GM18519 (cell line): ENCODE data around the gene SMIM1.
A peak's percentile ranks its signal among the peaks of the same experiment; 100 is the strongest.
"Not testable (repeated sequence)": the region's sequence is repeated elsewhere in the genome, so short reads cannot be mapped to it uniquely, and the experiment has no call there.

ENCODE experiments used
- ATAC-seq: cut with Tn5 transposase; IDR thresholded peaks from one replicate; pipeline ENCODE4 v1.9.1; 2021; ENCODE audit warnings: mild to moderate bottlenecking, moderate library complexity; ENCODE audit not compliant: unreplicated experiment, low FRiP score

SMIM1 gene

DNA sequence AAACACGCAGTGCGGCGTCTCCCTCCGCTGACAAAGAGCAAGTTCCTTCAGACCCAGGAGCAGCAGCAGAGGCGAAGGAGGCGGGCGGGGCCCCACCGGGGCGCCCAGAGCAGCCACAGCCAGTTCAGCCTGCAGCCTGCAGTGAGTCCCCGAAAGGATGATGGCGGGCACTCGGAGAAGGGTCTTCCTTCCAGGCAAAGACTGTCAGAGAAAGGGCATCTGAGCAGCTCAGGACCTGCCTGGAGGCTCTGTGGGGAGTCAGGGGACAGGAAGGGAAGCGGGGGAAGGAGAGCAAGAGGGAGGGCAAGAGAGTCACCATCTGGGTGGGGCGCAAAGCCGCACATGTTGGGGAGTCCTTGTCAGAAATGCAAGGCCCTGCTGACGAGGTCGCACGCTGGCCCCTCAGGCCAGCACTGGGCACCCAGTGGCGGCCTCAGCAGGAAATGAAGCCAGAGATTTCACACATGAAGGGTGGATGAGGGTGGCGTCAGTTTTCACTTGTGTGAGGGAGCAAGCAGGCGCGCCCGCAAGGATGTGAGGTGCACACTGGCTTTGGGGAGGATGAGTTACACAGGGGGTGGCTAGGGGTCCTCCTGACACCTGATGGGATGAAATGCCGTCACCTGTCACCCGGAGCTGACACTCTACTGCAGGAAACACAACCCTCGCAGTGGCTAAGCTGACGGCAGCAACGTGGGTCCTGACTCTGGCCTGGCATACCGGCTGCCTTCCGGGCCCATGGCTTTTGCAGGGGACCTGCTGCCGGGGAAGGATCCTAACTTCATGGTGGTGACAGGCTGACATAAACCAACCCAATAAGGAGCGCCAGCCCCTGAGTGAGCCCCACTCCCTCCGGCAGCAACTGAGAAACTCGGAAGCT, 17.1 kb downstream of the SMIM1 start:
- ATAC-seq: no peak

DNA sequence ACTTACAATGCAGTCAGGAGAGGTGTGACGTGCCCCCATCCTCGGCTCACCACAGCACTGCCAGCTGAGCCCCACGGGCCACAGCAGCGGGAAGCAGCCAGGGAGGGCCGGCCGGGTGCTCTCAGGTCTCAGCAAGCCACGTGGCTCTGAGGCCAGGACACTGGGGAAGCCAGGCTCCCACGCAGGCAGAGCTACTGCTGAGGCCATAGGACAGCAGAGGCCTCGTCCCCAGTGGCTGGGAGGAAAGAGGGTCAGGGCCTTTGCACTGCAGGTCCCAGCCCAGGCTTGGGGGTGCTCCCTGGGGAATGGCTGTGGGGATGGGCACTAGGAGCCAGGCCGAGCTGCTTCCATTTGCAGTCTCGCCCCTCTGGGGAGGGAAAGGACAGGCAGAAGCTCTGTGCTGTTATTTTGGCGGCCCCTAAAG, 18.0 kb downstream of the SMIM1 start:
- ATAC-seq: no peak

DNA sequence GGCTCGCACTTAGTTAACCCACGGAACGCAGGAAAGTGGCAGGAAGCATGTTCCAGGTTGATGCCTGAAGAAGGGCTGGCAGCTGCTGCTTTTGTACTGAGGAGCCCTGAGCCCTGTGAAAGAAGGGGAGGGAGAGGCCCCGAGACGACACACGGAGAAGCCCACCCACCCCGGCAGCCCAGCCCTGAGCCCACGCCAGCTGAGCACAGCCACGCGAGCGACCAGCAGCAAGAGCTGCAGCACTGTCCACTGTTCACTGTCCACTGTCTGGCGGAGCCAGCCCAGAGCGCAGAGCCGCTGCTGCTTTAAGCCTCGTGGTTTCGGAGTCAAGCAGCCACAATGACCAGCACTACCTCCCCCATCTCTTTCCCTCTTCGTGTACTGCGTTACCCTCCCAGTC, 18.4 kb downstream of the SMIM1 start:
- ATAC-seq: no peak

DNA sequence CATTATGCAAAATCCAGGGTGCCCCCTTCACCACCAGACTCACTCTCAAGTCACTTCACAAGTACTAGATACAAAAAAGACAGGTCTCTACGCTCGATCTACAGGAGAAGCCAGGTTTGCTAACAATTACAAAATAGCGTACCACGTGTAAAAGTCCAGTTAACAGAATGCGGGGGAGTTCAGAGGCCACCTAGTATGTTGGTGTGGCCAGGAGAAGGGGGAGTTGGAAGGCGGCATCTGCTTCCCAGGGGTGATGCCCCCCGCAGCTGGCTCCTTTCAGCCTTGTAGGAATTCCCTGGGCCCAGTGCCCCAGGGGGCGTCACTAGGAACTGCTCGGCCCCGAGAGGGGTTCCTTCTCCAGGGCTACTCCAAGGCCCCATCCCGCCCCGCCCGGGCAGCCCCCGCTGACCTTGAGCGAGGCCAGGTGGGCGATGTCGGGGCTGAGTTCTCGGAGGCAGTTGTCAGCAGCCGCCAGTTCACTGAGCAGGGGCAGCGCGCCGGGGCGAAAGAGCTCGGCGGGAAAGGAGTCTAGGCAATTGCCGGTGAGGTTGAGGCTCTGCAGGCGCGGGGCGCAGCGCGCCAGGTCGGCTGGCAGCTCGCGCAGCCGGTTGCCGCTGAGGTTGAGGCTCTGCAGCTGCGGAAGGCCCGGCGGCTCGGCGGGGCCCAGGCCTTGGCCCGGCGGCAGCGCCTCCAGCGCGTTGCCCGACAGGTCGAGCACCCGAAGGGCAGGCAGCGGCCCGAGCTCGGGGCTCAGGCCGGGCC, 23.1 kb downstream of the SMIM1 start:
- no peak for ATAC-seq

DNA sequence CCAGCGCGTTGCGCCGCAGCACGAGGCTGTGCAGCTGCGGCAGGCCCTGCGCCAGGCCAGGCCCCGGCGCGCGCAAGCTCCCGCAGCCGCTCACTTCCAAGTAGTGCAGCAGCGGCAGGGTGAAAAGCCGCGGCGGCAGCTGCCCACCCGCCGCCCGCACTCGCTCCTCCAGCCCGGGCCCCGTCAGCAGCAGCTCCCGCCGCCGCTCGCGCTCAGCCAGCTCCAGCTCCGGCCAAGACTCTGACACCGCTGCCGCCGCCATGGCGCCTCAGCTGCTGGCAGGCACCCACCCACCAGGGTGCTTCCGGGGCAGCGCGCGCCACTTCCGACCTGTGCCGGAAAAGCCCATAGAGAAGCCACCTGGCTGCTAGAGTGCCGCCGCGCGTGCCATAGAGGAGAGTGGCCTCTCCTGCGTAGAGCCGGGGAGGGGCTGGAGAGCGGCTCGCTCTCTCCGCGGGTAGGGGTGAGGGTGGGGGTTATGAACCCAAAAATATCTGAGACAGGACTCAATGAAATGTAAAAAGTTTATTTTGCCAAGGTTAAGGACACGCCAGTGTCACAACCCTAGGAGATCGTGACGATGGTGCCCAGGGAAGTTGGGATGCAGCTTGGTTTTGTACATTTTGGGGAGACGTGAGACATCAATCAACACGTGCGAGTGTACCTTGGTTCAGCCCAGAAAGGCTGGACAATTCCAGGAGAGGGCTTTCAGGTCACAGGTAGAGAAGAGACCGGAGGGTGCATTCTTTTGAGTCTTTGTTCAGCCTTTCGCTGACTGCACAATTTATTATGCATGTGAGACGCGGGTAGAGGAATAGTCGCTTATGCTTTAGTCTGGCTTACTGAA, 23.9 kb downstream of the SMIM1 start, which contains the start of gene LRRC47:
TSS of gene LRRC47 (minus strand) at position 284 of the 847 bp plus-strand sequence. CDS start at position 262, 22 bp downstream.
- peak; percentile 93 for ATAC-seq

DNA sequence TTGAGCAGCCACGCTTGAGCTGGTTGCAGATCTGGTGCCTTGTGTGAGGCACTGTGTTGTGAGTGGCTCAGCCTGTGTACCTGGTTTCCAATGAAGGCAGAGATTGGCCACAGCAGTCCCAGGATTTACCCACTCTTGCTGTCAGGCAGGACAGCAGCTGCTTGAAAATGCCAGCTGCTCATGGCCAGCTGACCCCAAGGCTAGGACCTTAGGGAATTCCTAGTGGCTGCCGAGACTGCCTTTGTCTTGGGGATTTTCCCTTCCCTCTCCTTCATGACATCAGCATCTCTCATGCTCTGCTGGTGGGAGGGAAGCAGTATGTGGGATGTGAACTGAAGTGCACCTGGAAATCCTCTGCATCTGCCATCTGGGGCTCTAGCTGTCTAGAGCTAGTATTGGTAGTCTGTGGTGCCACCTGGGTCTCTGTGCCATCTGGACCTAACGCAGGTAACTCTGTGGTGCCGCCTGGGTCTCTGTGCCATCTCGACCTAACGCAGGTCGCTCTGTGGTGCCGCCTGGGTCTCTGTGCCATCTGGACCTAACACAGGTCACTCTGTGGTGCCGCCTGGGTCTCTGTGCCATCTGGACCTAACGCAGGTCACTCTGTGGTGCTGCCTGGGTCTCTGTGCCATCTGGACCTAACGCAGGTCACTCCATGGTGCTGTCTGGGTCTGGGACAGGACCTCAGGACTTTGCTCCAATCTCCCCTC, 27.6 kb downstream of the SMIM1 start:
- no peak for ATAC-seq

DNA sequence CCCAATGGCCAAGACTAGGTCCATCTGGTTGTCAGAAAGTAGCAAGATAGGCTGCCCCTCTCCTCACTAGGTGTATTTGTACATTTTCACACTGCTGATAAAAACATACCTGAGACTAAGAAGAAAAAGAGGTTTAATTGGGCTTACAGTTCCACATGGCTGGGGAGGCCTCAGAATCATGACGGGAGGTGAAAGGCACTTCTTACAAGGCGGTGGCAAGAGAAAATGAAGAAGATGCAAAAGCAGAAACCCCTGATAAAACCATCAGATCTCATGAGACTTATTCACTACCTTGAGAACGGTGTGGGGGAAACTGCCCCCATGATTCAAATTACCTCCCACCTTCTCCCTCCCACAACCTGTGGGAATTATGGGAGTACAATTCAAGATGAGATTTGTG, 28.2 kb downstream of the SMIM1 start:
- ATAC-seq: not testable (repeated sequence)

DNA sequence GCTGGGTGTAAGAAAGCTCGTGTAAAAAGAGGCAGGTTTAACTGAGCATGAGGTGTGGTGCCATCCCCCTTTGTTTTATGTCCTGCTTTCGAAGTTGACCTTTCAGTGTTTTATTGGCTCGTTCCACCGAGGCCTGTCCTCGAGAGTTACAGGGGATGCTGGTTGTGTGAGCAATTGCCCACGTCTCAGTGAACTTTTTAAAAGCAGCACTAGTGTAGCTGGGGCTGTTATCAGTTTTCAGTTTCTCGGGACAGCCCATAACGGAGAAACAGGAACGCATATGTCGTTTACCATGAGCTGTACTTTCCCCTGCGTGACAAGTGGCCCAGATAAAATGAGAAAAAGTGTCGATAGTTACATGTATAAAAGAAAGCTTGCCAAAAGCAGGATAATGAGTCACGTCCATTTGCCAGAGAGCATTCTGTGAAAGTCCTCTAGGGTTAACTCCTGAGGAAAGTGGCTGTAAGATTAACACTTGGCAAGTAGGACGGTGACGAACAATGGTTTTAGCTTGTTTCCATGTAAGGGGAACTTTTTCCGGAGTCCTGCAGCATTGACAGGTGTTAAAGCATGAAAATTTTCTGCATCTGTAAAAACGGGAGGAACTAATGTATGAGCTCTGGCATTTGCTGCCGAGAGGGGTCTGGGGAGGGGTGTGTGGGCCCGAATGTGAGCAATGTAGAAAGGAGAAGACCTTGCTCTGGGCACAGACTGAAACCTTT, 31.5 kb downstream of the SMIM1 start:
- no peak for ATAC-seq

DNA sequence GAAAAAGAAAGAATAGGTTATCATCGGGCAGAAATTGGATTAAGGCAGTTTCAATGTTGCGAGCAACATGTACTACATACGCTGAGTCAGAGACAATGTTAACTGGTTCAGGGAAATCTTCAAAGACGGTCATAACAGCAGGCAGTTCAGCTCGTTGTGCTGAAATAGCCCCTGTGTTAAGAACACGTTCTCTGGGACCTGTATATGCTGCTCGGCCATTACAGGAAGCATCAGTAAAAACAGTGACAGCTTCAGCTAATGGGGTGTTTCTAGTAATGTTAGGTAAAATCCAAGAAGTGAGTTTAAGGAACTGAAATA, 32.0 kb downstream of the SMIM1 start:
- ATAC-seq: not testable (repeated sequence)

DNA sequence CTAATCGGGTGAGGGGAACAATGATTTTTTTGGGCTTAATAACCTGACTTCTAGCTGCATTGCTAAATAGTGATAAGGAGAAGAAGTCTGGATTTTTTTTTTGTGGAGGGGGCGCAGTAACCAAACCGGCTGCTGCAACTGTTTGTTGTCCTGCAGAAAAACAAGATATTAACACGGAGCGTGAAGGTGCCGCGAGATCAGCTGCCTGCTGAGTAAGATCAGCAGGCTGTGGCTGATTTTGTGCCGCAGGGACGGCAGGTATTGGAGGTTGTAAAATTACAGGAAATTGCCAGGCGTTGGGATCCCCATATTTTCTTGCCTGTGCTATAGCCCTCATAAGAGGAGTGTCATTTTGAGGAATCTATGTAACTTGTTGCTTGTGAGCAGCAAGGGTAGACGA, 32.5 kb downstream of the SMIM1 start:
- no peak for ATAC-seq

DNA sequence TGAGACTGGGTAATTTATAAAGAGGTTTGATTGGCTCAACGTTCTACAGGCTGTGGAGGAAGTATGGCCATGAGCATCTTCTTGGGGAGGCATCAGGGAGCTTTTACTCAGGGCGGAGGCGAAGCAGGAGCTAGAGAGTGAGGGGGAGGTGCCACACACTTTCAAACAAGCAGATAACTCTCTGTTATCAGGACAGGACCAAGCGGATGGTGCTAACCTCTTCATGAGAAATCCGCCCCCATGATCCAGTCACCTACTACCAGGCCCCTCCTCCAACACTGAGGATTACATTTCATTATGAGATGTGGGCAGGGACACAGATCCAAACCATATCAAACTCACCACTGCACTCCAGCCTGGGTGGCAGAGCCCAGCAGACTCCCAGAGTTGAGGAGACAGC, 35.2 kb downstream of the SMIM1 start:
- no peak for ATAC-seq

DNA sequence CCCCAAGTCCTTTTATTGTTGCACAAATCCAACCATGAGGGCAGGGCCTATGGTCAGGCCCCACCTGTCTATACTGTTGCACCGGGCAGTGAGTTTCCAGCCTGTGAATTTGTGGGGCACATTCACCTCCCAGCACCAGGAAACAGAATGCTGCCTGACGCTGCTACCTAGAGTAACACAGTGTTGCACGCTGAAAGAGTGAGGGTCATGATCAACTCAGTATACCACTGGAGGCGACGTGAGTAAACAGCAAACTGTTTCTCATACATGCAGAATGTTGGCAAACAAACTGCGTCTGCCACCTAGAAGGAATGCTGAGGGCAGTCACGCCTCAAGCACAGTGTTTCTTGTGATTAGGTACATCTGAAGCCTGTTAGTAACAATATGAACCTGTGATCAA, 37.1 kb downstream of the SMIM1 start:
- ATAC-seq: no peak

DNA sequence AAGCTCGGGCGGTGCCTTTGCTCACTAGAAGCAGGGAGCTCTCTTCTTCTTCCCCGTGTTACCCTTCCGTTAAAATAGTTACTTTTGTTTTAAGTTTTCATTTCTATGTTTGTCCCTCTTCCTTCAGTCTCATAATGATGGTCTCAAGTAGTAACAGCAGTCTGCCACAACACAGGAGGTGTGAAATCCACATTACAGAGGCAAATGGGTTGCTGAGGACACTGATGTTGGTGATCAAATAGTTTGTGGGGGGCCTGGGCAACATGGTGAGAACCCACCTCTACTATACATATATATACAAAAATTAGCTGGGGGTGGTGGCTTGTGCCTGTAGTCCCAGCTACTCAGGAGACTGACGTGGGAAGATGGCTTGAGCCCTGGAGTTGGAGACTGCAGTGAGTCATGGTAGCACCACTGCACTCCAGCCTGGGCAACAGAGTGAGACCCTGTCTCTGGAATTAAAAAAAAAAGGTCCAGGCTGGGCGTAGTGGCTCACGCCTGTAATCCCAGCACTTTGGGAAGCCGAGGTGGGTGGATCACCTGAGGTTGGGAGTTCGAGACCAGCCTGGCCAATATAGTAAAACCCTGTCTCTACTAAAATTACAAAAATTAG, 37.7 kb downstream of the SMIM1 start:
- ATAC-seq: not testable (repeated sequence)

DNA sequence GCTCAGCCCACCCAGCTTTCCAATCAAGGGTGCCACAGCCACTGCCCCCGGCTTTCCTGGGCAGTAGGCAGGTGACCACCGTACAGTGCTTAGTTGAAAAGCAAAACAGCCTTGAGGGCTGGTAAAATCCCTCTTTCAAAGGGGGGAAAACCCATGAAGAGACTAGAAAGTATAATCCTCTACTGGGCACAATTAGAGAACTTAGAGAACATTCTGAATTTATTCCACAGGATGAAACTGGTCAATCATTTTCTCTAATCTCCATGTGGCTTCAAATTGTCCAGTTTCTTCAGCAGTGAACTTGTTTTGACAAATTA, 39.0 kb downstream of the SMIM1 start:
- ATAC-seq: no peak

DNA sequence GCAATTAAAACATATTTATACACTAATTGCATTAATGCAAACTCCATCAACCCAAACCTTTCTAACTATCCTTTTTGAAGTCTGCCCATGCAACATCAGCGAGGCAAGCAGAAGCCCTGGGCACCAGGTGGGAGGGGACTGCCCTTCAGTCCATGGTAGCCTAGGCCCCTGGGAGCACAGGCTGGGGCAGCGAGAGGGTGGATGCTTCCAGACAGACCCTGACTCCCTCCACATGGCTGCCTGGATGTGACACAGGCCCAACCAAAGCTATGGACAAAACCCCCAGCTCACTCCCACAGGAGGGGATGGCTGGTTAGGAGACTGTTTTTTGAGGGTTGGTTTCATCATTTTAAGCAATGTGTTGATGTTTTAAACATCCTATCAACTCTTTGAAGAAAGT, 41.5 kb downstream of the SMIM1 start:
- no peak for ATAC-seq

DNA sequence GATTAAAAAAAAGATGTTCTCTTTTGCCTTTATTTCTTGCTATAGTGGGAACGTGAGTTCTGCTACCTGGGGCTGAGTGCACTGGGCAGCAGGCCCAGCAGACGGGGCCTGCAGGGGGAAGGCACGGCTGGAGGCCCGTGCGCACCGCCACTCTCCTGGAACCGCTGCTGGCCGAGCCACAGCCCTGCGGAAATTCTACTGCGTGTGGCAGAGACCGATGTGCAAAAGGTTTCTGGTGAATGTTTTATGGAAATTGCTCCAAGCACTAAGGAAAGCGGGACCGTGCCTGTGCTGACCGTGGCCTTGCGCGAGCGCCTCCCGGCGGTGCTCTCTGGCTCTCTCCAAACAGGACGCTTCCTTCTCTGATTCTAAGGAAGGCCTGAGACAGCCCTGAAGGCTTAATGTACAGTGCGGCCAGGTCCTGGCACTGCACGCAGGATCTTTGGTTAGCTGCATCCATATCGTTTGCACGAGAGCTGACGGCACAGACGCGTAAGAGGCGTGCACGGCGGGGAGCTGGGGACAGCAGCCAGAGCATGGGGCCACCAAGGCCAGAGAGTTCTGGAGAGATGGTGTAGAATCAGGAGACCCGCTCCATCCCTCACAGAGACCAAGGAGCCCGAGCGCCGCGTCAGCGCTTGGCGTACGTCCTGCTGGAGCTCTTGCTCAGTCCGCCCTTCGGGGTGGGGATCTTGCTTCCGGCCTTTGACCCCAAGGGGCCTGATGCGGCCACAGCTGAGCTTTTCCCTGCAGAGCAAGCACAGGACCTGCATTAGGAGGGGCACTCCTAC, 42.4 kb downstream of the SMIM1 start:
- ATAC-seq: no peak

DNA sequence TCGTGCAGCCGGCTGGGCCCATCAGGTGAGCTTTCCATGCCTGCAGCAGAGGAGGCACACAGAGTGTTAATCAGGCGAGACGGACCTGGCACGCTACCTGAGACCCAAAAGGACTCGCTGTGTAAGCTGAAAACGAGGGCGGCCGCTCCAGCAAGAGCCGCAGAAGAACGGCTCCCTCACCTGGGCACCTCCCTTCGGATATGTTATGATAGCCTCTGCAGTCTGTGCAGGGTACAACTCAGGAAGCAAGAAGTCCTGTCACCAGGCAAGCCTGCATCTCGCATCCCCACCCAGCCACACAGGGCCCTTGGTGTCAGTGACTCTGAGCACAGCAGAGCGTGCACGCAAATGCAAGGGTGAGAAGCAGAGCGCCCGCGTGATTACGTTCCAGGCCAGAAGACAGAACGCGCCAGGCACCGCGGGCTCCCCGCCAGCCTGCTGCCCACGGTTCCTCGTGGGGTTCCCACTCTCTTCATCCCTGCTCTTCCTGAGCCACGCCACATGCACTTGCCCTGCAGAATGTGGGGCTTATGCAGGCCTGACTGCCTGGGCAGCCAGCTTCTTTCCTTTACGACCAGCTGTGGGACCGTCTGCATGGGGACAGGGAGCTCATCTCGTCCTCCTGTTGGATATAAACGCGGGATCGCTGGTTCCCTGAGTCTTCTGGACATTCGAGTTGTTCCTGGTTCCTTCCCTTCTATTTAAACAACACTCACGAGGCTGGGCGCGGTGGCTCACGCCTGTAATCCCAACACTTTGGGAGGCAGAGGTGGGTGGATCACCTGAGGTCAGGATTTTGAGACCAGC, 44.0 kb downstream of the SMIM1 start:
- ATAC-seq: no peak
